GM10266 (cell line): ENCODE data around the gene SPTLC3.

ENCODE experiments used
- DNase-seq: peaks from one replicate; pipeline ENCODE4 v3.0.0; 2012; ENCODE audit errors: extremely low spot score
- CTCF ChIP-seq: IDR thresholded peaks from 2 replicates; pipeline ENCODE4 v1.5.1; 2012; ENCODE audit warnings: mild to moderate bottlenecking, low read depth; ENCODE audit not compliant: control insufficient read depth, insufficient read depth; ENCODE audit errors: missing control alignments

The SPTLC3 gene

GRCh38 chr20:13062789-13063188, 54.0 kb downstream of the SPTLC3 start:
- TF ChIP-seq CTCF, result no peak
- no peak for DNase-seq

GRCh38 chr20:13068336-13068735, 59.6 kb downstream of the SPTLC3 start:
- no peak for DNase-seq
- no peak for TF ChIP-seq CTCF

- no peak for DNase-seq
- no peak for TF ChIP-seq CTCF
These were observed 73.1 kb downstream of the SPTLC3 start for GRCh38 chr20:13081877-13082276.

GRCh38 chr20:13082378-13082777, 73.6 kb downstream of the SPTLC3 start:
- DNase-seq, result no peak
- no peak for TF ChIP-seq CTCF

GRCh38 chr20:13085275-13085674, 76.5 kb downstream of the SPTLC3 start:
- no peak for TF ChIP-seq CTCF

GRCh38 chr20:13089950-13090469, 81.2 kb downstream of the SPTLC3 start:
- no peak for DNase-seq
- TF ChIP-seq CTCF, result no peak

More at GRCh38 chr20:13085275-13085674, 76.5 kb downstream of the SPTLC3 start:
- DNase-seq, result no peak

GRCh38 chr20:13092111-13092510, 83.3 kb downstream of the SPTLC3 start:
- no peak for TF ChIP-seq CTCF
- no peak for DNase-seq
